A673 (cell line): ENCODE measurements around the gene NPY4R. TPM values are rescaled to one million over a fixed set of nuclear protein-coding genes. Genes with fewer than 3 reads are reported as not detected.
"Not testable (repeated sequence)": the region's sequence is repeated elsewhere in the genome, so short reads cannot be mapped to it uniquely, and the experiment has no call there.

ENCODE experiments used
- BruUV-seq: library from RNA; stranded (reverse); fragments of 400-500 nt; replicated peaks from 2 replicates; lab custom pipeline; 2021; lab: Mats Ljungman, UMichigan
- CTCF ChIA-PET: fragments of 300-600 bp; sonication (Branson Sonifier 250); formaldehyde crosslinking; loops from one replicate; lab custom pipeline; 2022; ENCODE audit warnings: antibody characterized with exemption; lab: Charles Lee
- POLR2A ChIA-PET: fragments of 300-600 bp; sonication (Branson Sonifier 250); formaldehyde crosslinking; loops from one replicate; lab custom pipeline; 2022; ENCODE audit warnings: antibody characterized with exemption; ENCODE audit not compliant: low non-redundant PET; lab: Charles Lee
- DNase-seq: peaks from one replicate; pipeline ENCODE4 v3.0.0-alpha.2; 2015; ENCODE audit warnings: low spot score
- H3K27ac ChIP-seq: fragments of 200-600 bp; sonication (generic); 2 replicates; pipeline ENCODE4 v1.5.1; 2016; ENCODE audit warnings: mixed run types, low read depth, mild to moderate bottlenecking, mixed read lengths, antibody characterized with exemption, low read length; ENCODE audit not compliant: poor library complexity, severe bottlenecking
- H3K27me3 ChIP-seq: fragments of 200-600 bp; sonication (generic); replicated peaks from 2 replicates; pipeline ENCODE4 v1.6.1; 2017; ENCODE audit warnings: mixed run types, low read depth, mild to moderate bottlenecking, mixed read lengths, antibody characterized with exemption, low read length; ENCODE audit not compliant: insufficient read depth, poor library complexity
- H3K36me3 ChIP-seq: fragments of 200-600 bp; sonication (generic); 2 replicates; pipeline ENCODE4 v1.6.1; 2016; ENCODE audit warnings: mixed run types, mild to moderate bottlenecking, mixed read lengths, antibody characterized with exemption, low read length; ENCODE audit not compliant: insufficient read depth, poor library complexity, severe bottlenecking
- H3K4me1 ChIP-seq: fragments of 200-600 bp; sonication (generic); 2 replicates; pipeline ENCODE4 v1.6.1; 2017; ENCODE audit warnings: mixed run types, mild to moderate bottlenecking, mixed read lengths, antibody characterized with exemption, low read length; ENCODE audit not compliant: insufficient read depth, poor library complexity, severe bottlenecking
- H3K4me3 ChIP-seq: fragments of 200-600 bp; sonication (generic); 2 replicates; pipeline ENCODE4 v1.5.1; 2016; ENCODE audit warnings: low read depth, mixed run types, mild to moderate bottlenecking, mixed read lengths, low read length; ENCODE audit not compliant: poor library complexity, severe bottlenecking
- H3K9me3 ChIP-seq: fragments of 200-600 bp; sonication (generic); 2 replicates; pipeline ENCODE4 v1.6.1; 2016; ENCODE audit warnings: mixed run types, low read depth, mild to moderate bottlenecking, mixed read lengths, antibody characterized with exemption, low read length; ENCODE audit not compliant: poor library complexity, severe bottlenecking
- intact Hi-C: fragments of 100-400 bp; cut with micrococcal nuclease; formaldehyde crosslinking; loops from one replicate; pipeline ENCODE4 v1.10.0; 2022; ENCODE audit not compliant: unreplicated experiment
- total RNA-seq: library from RNA; stranded (reverse); gene quantifications from 2 replicates; pipeline ENCODE4 v1.2.3, GENCODE V29; 2021

The NPY4R gene
- total RNA-seq, 1 experiment from 2014 or later, result not detected

DNA sequence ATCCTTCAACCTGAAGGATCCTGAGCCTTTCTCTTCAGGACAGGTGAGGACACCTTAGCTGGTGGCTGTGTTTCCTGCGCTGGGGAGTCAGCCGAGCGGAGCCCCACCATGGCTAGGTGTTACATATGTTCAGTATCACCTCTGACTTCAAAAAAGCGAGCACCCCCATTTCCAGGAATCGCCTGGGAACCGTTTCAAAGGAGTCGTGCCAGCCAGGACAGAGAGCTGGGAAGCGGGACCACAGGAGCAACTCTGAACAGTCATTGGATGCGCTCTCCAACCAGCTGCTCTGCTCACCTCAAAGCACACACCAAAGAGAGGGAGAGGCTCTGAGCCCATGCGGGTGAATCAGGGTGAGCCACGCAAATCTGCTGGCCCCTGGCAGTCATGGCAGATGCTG is 24.5 kb upstream of the NPY4R start:
- H3K27me3 ChIP-seq, BruUV-seq, H3K4me1 ChIP-seq, CTCF ChIA-PET, H3K36me3 ChIP-seq, H3K4me3 ChIP-seq, POLR2A ChIA-PET, DNase-seq, H3K9me3 ChIP-seq, intact Hi-C loops, H3K27ac ChIP-seq: not testable (repeated sequence)

GRCh38 chr10:46486459-46486858 is 20.7 kb upstream of the NPY4R start:
- DNase-seq, H3K27me3 ChIP-seq, H3K36me3 ChIP-seq, H3K27ac ChIP-seq, intact Hi-C loops, H3K9me3 ChIP-seq, H3K4me1 ChIP-seq, BruUV-seq, CTCF ChIA-PET, POLR2A ChIA-PET, H3K4me3 ChIP-seq: not testable (repeated sequence)

GRCh38 chr10:46474746-46475320 is 9.1 kb upstream of the NPY4R start:
- BruUV-seq, H3K27me3 ChIP-seq, POLR2A ChIA-PET, DNase-seq, H3K4me1 ChIP-seq, H3K9me3 ChIP-seq, H3K36me3 ChIP-seq, intact Hi-C loops, H3K27ac ChIP-seq, H3K4me3 ChIP-seq, CTCF ChIA-PET: not testable (repeated sequence)

DNA sequence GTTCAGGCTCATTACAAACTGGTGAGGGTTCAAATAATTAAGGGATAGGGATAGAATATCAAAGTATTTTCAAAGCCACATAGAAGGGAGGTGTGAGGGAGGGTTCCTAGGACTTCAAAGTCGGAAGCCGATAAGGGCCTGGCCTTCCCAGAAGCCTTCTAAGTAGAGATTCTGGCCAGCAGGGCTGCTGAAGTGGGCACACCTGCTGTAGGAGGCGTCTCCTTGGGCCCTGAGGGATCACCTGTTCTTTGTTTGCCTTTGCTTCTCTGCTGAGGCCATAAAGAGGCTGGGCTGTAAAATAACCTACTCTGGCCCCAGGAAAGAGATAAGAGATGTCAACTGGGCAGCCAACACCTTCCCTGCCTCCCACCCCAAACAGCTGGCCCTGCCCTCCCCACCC is 8.0 kb upstream of the NPY4R start:
- H3K4me1 ChIP-seq, H3K36me3 ChIP-seq, intact Hi-C loops, DNase-seq, H3K27ac ChIP-seq, CTCF ChIA-PET, H3K27me3 ChIP-seq, POLR2A ChIA-PET, H3K4me3 ChIP-seq, H3K9me3 ChIP-seq, BruUV-seq: not testable (repeated sequence)

- H3K27me3 ChIP-seq, intact Hi-C loops, H3K27ac ChIP-seq, H3K4me3 ChIP-seq, DNase-seq, POLR2A ChIA-PET, H3K36me3 ChIP-seq, CTCF ChIA-PET, BruUV-seq, H3K9me3 ChIP-seq, H3K4me1 ChIP-seq: not testable (repeated sequence)
Measured at GRCh38 chr10:46470134-46470533, 4.4 kb upstream of the NPY4R start.
